ENCODE results near the gene HYAL2.

HYAL2 gene

DNA sequence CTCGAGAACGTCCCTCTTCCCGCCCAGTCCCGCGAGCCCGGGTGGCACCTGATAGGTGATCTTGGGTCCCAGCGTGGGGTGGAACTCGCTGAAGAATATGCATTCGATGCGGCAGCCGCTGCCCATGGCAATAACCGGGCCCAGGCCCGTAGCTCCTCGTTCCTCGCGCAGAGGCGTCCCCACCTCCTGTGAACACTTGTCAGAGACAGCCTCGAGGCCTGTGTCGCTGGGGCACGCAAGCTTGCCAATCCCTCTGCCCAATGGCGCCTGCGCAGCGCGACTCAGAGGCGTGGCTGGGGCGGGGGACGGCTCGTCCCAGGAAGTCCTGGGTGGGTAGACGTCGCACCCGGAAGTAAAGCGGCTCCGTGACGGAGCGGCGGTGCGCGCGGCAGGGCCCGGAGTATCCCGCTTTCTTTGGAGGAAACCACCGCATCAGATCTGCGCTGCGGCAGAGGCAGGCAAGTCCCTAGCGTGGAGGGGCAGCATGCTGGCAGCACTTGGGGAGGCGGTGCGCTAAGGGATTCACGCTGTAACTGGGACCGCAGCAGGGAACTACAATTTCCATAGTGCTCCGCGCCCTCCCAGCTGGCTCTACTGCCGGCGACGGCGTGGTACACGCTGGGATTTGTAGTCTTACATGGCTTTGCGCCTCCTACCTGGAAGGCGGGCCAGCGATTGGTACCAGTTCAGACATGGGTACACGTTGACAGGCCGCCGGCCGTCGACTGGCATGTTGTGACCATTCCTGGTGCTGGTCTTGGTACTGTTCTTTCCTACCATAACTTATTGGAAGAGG, 28.2 kb upstream of the HYAL2 start, which contains the start of the genes CYB561D2 and NPRL2:
TSS of gene CYB561D2 (plus strand) at position 336 of the 796 bp plus-strand sequence. CDS start 572 bp downstream, outside the sequence.
TSS of gene NPRL2 (minus strand) at position 249 of the 796 bp plus-strand sequence. CDS start at position 126, 123 bp downstream.
- peak; percentile 98 for DNase-seq

DNA sequence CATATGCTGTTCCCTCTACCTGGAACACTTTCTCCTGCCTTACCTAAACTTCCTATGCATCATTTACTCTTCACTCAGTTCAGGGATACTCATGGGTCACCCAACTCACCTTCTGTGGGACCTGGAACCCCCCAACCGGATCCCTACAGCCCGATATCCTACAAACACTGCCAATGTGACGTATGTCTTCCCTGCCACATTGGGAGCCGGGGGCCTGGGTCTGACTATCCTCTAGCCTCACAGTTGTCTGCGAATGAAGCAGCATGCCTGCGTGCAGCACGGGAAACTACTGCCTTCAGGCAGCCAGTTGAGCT, 27.6 kb upstream of the HYAL2 start:
- DNase-seq, result no peak

DNA sequence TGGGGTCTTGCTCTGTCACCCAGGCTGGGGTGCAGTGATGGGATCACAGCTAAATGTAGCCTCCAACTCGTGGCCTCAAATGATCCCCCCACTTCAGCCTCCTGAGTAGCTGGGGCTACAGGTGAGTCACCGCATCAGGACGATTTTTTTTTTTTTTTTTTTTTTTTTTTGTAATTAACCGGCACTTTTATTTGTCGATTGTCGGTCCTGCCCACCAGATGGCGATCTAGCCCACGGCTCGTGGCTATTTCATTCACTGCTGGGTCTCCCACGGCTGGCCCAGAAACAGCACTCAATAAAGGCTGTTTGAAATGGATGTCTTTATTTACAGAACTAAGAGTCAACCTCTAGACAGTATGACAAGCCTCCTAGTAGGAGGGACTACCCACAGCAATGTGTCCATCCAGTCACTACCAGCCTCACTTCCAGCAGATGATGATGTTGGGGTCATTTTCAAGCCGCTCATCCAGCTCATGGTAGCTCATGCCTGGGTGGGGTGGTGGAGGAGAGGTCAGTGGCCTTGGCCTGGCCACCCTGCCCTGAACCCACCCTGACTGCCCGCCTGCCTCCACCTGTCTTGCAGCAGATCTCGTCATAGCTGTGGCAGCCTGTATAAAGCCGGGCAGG, 24.8 kb upstream of the HYAL2 start:
- DNase-seq, result peak; percentile 73

DNA sequence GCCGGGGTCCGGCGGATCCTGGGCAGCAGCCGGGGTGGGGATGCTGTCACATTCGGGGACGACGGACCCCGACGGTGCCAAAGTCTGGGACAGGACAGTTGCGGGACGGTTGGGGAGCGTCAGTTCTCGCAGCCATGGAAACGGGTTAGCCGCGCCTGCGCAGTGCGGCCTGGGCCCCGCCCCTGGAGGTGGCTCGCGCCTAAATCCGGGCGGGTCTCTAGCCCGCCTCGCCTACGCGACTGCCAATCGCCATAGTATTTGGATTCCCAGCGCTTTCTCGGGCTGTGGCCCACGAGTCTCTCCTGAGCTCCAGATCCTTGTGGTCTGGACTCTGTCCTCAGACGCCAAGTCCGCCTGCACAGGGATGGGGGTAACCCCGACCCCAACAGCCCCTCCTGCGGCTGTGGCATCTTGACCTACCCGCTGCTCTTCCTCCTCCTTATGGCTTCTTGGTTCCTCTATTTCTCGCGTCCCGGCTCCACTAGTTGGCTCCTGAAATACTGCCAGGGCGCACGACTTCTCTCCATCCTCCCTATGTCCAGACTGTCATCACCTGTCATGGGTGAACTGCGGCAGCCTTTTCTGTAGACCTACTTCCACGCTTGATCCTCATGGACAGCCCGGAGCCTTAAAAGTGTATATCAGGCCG, 23.2 kb upstream of the HYAL2 start, which contains the start of gene ZMYND10:
TSS of gene ZMYND10 (minus strand) at position 147 of the 649 bp plus-strand sequence. CDS start 153 bp downstream, outside the sequence.
- DNase-seq, result peak; percentile 71

DNA sequence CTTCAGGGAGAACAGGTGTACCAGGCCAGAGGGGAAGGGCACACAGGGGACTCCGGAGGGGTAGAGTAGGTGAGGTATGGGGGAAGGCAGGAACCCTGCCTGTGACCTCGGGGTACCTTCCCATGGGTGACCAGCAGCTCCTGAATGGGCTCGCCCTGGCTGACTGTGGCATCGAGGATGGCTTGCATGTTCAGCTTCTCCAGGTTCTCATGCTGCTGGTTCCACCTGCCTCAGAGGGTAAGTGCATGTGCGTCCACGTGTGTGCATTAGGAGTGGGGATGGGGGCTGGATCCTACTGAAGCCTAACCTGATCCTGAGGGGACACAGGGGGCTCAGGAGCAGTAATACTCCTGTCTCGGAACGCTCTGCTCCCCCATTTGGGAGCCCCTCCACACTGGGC, 22.5 kb upstream of the HYAL2 start:
- DNase-seq, result no peak

DNA sequence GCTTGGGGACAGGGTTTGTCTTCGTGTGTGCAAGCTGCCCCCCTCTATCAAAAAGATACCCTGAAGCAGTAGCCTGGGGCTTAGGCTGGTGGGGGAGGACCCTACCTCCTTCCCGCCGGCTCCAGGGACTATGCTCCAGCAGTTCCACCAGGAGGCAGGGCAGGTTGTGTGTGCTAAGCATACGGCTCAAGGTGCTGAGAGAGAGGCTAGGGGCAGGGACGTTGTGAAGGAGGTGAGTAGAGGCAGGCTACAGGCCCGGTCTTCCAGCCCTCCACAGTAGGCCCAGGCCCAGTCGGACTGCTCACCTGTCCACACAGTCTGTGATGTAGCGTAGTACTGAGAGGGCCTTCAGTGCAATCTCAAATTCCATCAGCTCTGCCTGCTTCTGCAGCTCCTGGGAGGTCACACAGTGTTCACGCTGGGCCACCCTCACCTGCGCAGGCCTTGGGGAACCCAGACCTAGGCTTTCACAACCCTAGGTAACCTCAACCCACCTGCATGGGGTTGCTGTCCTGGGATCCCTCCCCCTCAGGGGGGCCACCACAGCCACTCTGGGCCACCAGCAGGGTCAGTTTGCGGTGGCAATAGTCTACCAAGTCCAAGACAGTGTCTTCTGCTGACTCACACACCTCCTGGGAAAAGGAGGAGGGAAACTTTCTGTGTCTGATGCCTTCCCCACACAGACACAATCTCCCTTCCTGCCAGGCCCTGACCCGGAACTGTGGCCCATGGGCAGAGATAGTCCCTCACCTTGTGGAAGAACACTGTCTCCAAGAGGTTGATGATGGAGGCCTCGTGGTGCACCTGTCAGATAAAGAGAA, 20.5 kb upstream of the HYAL2 start:
- no peak for DNase-seq

DNA sequence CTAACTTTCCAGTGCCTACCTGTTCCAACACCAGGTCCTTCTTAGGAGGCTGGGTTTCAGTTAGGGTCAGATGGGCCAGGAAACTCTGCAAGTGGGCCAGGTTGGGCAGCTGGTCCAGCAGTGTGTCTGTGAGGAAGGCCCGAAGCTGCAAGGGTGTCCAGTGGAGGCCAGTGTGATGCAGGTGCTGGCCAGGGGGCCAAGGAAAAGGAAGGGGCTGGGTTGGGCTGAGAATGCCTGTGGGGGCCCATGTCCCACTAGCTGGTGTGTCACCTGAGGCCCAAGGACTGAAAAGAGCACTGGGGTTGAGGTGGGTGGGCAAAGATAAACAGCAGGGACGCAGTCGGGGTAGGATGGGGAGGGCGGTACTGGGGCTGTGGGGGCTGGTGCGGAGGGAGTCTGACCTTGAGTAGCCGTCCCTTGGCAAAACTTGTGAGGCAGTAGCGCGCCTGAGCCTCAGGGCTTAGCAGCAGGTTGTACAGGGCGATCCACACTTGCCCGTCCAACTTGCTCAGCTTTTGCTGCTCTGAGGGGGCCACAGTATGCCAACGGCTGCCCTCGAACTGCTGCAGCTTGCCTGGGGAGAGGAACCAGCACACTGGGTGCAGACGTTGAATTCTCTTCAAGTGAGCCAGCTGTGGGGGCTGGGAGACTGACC, 19.6 kb upstream of the HYAL2 start:
- no peak for DNase-seq

DNA sequence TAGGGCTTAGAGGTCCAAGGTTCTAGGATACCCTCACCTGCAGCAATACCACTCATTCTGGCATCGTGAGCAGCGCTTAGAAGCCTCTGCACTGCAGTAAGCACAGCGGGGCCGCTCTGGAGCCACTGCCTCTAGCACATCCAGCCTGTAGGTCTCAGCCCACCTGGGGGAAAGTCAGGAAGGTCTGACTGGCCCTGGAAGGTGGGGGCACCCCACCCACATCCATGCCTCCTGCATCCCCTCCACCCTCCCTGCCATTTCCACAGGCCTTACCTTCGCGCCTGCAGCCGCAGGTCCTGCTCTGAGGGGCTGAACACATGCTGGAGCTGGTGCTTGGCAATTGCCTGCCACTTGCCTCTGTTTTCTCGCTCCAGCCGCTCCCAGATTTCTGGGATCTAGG, 19.0 kb upstream of the HYAL2 start:
- no peak for DNase-seq

DNA sequence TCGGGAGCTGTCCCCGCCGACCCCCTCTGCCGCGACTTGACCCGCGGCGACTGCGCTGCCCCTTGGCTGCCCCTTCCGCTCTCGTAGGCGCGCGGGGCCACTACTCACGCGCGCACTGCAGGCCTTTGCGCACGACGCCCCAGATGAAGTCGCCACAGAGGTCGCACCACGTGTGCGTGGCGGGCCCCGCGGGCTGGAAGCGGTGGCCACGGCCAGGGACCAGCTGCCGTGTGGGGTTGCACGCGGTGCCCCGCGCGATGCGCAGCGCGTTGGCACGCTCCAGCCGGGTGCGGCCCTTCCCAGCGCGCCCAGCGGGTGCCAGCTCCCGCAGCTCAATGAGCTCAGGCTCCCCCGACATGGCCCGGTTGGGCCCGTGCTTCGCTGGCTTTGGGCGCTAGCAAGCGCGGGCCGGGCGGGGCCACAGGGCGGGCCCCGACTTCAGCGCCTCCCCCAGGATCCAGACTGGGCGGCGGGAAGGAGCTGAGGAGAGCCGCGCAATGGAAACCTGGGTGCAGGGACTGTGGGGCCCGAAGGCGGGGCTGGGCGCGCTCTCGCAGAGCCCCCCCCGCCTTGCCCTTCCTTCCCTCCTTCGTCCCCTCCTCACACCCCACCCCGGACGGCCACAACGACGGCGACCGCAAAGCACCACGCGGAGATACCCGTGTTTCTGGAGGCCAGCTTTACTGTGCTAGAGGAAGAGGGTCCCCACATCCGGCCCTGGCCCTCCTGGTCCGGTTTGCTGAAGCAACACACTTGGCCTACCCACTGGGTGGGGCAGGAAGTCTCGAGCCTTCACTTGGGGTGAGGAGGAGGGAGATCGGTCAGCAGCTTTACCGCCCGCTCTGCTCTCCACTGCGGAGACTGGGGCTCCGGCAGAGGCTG, 18.1 kb upstream of the HYAL2 start, which contains the start of gene RASSF1:
TSS of gene RASSF1 (minus strand) at position 389 of the 882 bp plus-strand sequence. CDS start at position 358, 31 bp downstream.
- DNase-seq, result peak; percentile 50

DNA sequence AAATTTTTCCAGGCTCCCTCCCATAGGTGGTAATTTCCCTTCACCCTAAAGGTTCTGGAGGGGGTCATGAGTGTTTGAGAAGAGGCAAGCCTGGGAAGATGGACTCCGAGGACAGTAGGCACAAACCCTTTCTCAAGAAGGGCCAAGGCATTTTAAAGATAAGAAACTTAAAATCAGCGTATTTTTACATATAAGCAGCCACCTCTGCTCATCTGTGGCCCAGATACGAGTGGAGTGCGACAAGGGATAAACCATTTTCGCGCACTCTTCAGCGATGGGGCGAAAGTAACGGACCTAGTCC, 17.6 kb upstream of the HYAL2 start:
- DNase-seq, result no peak

DNA sequence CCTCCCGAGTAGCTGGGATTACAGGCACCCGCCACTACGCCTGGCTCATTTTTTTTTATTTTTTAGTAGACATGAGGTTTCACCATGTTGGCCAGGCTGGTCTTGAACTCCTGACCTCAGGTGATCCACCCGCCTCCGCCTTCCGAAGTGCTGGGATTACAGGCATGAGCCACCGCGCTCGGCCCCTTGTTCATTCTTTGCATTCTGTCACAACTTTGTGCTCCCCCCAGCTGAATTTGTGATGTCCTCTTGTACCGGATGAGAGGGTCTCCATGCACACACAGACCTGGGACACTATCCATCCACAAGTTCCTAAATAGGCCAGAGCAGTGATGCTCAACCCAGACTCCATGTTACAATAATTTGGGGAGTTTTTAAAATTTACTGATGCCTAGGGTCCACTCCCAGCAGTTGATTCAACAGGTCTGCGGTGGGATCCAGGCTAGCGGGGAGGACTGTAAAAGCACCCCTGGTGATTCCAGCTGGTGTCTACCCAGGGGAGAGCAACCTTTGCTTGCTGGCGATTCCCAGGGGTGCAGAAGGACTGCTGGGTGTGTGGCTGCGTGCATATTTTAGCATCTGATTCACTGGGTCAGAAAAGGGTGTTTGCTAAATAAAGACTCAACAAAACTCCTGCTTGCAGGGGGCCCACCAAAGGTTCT, 17.1 kb upstream of the HYAL2 start:
- no peak for DNase-seq

DNA sequence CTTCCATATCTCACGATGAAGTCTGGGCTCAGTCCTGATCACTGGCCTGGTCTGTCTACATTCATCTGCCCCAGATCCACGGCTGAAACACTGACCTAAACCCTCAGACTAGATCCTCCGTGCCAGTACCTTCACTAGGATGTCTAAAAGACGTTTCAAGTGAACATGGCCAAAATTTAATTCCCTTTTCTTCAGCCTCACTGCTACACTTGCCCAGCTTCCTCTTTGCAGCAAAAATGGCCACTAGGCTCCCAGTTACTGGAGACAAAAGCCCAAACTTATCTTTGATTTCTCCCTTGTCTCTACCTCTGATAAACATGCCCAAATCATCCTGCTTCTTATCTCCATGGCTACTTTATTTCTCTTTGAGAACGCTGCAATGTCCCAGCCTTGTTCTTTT, 16.4 kb upstream of the HYAL2 start:
- DNase-seq, result no peak

DNA sequence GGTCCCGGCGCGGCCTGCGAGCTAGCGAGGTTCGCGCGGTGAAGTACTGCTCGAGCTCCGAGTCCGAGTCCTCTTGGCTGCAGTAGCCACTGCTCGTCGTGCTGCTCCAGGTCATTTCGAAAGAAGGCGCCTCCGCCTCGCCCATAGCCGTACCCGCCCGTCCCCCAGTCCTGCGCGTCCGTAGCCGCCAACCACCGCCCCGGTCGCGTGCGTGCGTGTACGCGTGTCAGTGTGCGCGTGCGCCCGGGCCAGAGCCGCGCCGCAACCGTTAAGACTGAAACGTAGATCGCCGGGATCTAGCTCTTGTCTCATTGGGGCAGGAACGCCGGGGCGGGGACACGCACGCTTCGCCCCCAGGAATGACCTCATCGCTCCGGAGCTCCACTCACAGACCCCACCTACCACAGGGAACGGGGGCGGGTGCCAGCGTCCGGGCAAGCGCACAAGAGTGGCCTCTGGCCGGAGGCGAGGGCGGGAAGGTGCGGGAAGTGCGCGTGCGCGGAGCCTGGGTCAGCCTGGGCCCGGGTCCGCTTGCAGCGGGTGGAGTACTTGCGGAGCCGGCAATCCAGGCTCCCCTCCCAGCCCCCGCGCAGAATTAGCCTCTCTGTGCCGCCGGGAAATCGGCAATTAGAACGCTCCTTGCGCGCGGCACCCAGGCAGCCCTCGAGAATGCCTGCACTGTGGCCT, 14.8 kb upstream of the HYAL2 start:
- peak; percentile 95 for DNase-seq

DNA sequence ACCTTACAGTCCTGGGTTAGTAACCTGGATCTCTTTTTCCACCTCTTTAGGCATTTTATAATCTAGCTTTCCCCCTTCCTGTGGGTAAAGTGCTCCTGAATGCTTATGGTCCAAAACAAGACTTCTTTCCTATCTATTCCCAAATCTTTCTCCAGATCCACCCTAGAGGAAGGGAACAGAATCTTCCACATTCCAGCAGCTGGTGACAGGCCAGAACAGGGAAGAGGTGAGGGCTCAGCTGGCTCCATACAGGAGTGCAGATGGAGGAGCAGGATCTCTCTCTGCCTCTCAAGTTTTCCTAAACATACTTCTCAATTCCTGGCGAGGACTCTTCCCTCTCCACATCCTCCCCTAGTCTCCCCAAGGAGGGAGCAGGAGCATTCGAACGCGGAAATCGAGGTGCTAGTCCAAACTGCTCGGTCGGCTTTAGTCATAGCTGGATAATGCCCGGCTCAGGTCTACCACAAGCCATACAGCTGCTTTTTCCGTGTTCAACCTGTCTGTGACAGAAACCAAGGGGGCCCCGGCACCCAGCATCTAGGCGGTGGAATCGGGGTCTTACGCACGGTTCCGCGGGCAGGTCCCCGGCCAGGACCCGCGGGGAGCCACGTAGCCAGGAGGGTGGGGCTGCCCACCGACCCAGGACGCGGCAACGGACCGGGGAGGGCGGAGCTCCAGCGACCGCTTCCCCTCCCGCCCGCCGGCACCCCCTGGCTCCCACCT, 14.1 kb upstream of the HYAL2 start:
- no peak for DNase-seq

DNA sequence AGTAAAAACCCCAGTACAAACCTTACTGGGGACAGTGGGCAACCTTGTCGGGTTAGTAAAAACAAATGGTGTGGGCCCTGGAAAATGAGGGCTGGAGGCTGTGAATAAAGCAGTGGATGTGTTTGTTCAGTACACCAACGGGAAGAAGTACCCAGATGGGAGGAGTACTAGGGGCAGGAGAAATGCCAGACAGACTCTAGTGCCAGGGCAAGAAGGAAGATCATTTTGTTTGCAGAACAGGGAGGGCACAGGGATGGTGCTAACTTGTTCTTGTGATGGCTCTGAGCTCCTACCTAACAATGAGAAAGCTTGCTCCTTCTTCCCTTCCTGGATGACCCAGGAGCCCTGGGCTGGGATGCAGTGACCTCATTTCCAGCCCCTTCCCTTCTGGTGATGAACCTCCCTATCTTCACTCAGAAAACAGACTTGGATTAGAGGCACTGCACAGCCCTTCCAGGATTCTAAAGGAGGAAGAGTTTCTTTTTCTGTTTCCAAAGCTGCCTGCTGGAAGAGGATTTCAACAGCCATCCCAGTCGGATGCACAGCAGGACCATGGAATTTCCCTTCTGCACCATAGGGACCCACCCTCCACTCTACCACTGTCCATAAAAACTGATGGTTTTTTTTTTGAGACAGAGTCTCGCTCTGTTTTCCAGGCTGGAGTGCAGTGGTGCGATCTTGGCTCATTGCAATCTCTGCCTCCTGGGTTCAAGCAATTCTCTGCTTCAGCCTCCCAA, 12.0 kb upstream of the HYAL2 start:
- DNase-seq, result no peak

DNA sequence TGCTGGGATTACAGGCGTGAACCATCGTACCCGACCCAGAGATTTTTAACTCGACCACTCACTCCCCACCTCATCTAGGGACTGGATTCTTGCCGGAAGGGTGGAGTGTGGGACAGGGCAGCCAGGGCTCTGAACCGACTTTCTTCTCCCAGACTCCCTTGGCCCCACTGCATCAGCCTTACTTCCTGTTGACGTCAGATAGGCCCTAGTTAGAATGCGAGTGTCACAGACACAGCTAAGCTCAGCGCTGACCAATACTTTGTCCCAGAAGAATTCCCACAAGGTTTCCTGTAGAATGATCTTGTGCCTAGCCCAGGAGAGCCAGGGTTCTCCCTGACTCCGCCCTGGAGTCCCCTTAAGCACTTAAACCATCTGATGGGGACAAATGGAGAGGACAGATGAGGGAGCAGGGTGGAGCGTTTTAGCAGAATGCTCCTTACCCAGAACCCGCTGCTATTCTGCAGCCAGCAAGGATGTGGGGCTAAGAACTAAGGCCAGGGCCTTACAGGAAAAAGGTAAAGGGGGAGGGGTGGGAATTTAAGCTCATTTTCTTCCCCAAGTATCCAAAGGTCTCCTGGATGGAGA, 11.3 kb upstream of the HYAL2 start:
- no peak for DNase-seq

DNA sequence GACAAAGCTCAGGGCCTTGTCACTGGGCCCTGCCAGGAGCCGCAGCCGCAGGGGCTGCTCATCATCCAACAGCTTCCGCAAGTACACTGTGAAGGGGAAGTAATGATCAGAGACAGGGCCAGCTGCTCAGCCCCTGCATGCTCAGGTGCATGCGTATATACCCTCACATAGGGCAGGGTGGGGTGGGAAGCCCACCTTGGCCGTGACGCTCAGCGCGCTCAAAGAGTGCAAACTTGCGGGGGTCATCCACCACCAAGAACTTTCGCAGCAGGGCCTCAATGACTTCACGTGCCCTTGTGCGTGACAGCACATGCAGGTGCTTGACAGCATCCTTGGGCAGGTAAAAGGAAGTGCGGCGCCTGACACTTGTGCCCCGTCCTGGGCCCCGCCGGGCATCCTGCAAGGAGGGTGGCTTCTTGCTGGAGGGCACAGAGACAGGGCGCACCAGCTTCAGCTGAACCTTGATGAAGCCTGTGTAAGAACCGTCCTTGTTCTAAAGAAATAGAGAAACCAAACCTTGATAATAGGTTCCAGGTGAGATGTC, 8.9 kb upstream of the HYAL2 start:
- no peak for DNase-seq

DNA sequence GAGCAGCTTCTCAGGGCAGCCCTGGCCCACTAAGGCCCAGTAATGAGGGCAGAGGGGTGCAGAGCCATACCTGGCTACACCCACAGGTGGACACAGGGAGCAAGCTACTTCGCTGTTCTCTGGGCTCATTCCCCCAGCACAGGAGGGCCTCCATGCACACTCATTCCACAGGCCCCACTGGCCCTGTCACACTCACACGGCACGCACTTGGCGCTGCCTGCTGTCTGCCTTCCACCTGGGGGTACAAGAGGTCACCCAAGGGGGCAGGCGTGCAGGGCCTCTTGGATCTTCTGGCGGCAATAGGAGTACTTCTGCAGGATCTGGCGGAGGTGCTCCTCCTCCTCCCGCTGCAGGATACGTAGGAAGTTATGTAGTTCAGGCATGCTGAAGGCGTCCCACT, 7.8 kb upstream of the HYAL2 start:
- DNase-seq, result no peak

Data from central memory CD4-positive, alpha-beta T cell (primary cell).